AG08396 (cell line): Measurements from ENCODE around the gene TSN.
"Not testable (repeated sequence)": the region's sequence is repeated elsewhere in the genome, so short reads cannot be mapped to it uniquely, and the experiment has no call there.

Experiments used
- DNase-seq: peaks from one replicate; pipeline ENCODE4 v3.0.0; 2012; ENCODE audit warnings: low spot score, mixed read lengths

Gene TSN

GRCh38 chr2:121801916-121802315 is 46.5 kb downstream of the TSN start:
- no peak for DNase-seq

- DNase-seq: no peak
Observed at GRCh38 chr2:121803503-121803902, 48.1 kb downstream of the TSN start.

- DNase-seq: no peak
Observed at GRCh38 chr2:121804340-121804739, 48.9 kb downstream of the TSN start.

- DNase-seq: no peak
Observed at GRCh38 chr2:121804997-121805765, 49.7 kb downstream of the TSN start.

GRCh38 chr2:121805766-121806143 is 50.3 kb downstream of the TSN start:
- DNase-seq: no peak

GRCh38 chr2:121807771-121808170 is 52.3 kb downstream of the TSN start:
- DNase-seq: not testable (repeated sequence)

GRCh38 chr2:121809607-121810006 is 54.2 kb downstream of the TSN start:
- DNase-seq: no peak

- DNase-seq: peak; percentile 74
Observed at GRCh38 chr2:121810959-121811853, 55.8 kb downstream of the TSN start.

GRCh38 chr2:121813083-121813482 is 57.6 kb downstream of the TSN start:
- not testable (repeated sequence) for DNase-seq

- no peak for DNase-seq
Observed at GRCh38 chr2:121815216-121815615, 59.8 kb downstream of the TSN start.

GRCh38 chr2:121816797-121817196 is 61.3 kb downstream of the TSN start:
- no peak for DNase-seq

- DNase-seq: not testable (repeated sequence)
Observed at GRCh38 chr2:121817304-121817703, 61.9 kb downstream of the TSN start.
